Stomach (tissue), 9 donors: ENCODE data around the gene SYT2. TPM values are rescaled to one million over a fixed set of nuclear protein-coding genes. Genes with fewer than 3 reads are reported as not detected.
A peak's percentile ranks its signal among the peaks of the same experiment; 100 is the strongest.
"Not testable (repeated sequence)": the region's sequence is repeated elsewhere in the genome, so short reads cannot be mapped to it uniquely, and the experiment has no call there.

ENCODE experiments used
- DNase-seq, 2 donors: peaks; one replicate each; pipeline versions ENCODE4 v3.0.0 to v3.0.0-alpha.2; 2013 to 2019
- H3K27ac ChIP-seq, 5 donors: fragments of 200-600 bp in 4 of 5; sonication (generic) in 4 of 5; one replicate each; pipeline ENCODE4 v1.5.1; 2013 to 2019; ENCODE audit warnings: mild to moderate bottlenecking in 1 of 5, moderate library complexity in 1 of 5
- H3K27me3 ChIP-seq, 3 donors: fragments of 200-600 bp; sonication (generic); one replicate each; pipeline ENCODE4 v1.5.1; 2017 to 2019; ENCODE audit warnings: mixed run types in 1 of 3
- H3K36me3 ChIP-seq, 4 donors: fragments of 200-600 bp; sonication (generic); 1 replicate in 3 of 4; 2 replicates in 1 of 4; pipeline ENCODE4 v1.5.1; 2016 to 2019
- H3K4me1 ChIP-seq, 4 donors: fragments of 200-600 bp; sonication (generic); one replicate each; pipeline ENCODE4 v1.5.1; 2016 to 2019
- H3K4me3 ChIP-seq, 4 donors: fragments of 200-600 bp; sonication (generic) in 3 of 4; one replicate each; pipeline ENCODE4 v1.5.1; 2016 to 2019; ENCODE audit warnings: mild to moderate bottlenecking in 1 of 4
- H3K9me3 ChIP-seq, 4 donors: fragments of 200-600 bp; sonication (generic); one replicate each; pipeline ENCODE4 v1.5.1; 2016 to 2019
- CTCF ChIP-seq, 7 experiments: fragments of 450-650 bp in 4 of 7; fragments of 200-600 bp in 3 of 7; sonication (generic) in 3 of 7; IDR thresholded peaks; one replicate each; pipeline ENCODE4 v1.5.1; 2016 to 2019; ENCODE audit warnings: antibody characterized with exemption in 7 of 7, control low read depth in 2 of 7, mild to moderate bottlenecking in 1 of 7
- EP300 ChIP-seq: sonication (generic); formaldehyde crosslinking; IDR thresholded peaks from one replicate; pipeline ENCODE4 v1.6.1; 2017; ENCODE audit warnings: antibody characterized with exemption
- POLR2A ChIP-seq, 4 donors: fragments of 450-650 bp; IDR thresholded peaks; one replicate each; pipeline ENCODE4 v1.6.1; 2016; ENCODE audit warnings: antibody characterized with exemption in 4 of 4, control low read depth in 2 of 4, mild to moderate bottlenecking in 1 of 4, moderate library complexity in 1 of 4
- POLR2AphosphoS5 ChIP-seq, 3 donors: sonication (generic); formaldehyde crosslinking; IDR thresholded peaks; one replicate each; pipeline ENCODE4 v1.6.1; 2016; ENCODE audit warnings: antibody characterized with exemption in 3 of 3
- WGBS, 5 donors: extraction: QIAGEN DNeasy Blood & Tissue Kit in 3 of 5; methylation state at CpG; one replicate each; pipeline versions ENCODE4 v1.1.5 to v1.1.7; 2013 to 2018; 5-methylcytosine and 5-hydroxymethylcytosine counted together
- intact Hi-C: fragments of 100-400 bp; cut with DNase I; formaldehyde crosslinking; loops from one replicate; pipeline ENCODE4 v1.15.1; 2023; ENCODE audit warnings: low total_unique reads
- polyA plus RNA-seq, 3 donors: library from polyadenylated mRNA; stranded (reverse); fragments of 200-250 nt; gene quantifications; one replicate each; pipeline ENCODE4 v1.2.3, GENCODE V29; 2013
- total RNA-seq, 5 donors: library from RNA; depleted of rRNA; stranded (reverse); fragments of >200 nt; gene quantifications; one replicate each; pipeline versions ENCODE4 v1.1.0 to v1.2.3, GENCODE V29; 2014 to 2016
- donor health status: healthy with polysubstance abuse.
- donor health status: Bipolar disorder and iron deficiency.
- donor health status: healthy.

The SYT2 gene
- total and polyA plus RNA-seq, 8 donors: 0.18 to 0.29 TPM; not detected in 6

GRCh38 chr1:202632241-202632640, 78.0 kb downstream of the SYT2 start:
- TF ChIP-seq EP300 (no peak), CTCF (IDR thresholded peaks at IDR 0.05) (no peak), POLR2A (IDR thresholded peaks at IDR 0.05) (no peak), POLR2AphosphoS5 (IDR thresholded peaks at IDR 0.05) (no peak)
- Histone ChIP-seq H3K4me1 (peaks cover 0 to 9% (median 0%) of the 10 kb centered on the region in 4 donors), H3K9me3 (no peaks in the 10 kb centered on the region), H3K27me3 (peaks cover 0 to 90% (median 0%) of the 10 kb centered on the region in 3 donors), H3K4me3 (no peak overlapping the region), H3K27ac (no peak overlapping the region), H3K36me3 (no peaks in the 10 kb centered on the region)
- intact Hi-C loops: no loop called here
- no peak for DNase-seq
- 86 to 90% (median 89%) methylated on average over 10 of the region's 10 CpGs for WGBS, 5 donors

GRCh38 chr1:202631076-202631923, 79.0 kb downstream of the SYT2 start:
- no peak for DNase-seq
- Histone ChIP-seq H3K27me3 (peaks cover 0 to 90% (median 0%) of the 10 kb centered on the region in 3 donors), H3K36me3 (no peaks in the 10 kb centered on the region), H3K9me3 (no peaks in the 10 kb centered on the region), H3K4me1 (peaks cover 0 to 9% (median 0%) of the 10 kb centered on the region in 4 donors), H3K4me3 (no peak overlapping the region), H3K27ac (no peak overlapping the region)
- 65 to 73% (median 71%) methylated on average over 10 to 11 of the region's 11 CpGs for WGBS, 5 donors
- intact Hi-C loops: no loop called here
- TF ChIP-seq POLR2AphosphoS5 (IDR thresholded peaks at IDR 0.05) (no peak), POLR2A (IDR thresholded peaks at IDR 0.05) (no peak), CTCF (IDR thresholded peaks at IDR 0.05) (no peak), EP300 (no peak)

GRCh38 chr1:202630541-202630940, 79.7 kb downstream of the SYT2 start:
- intact Hi-C loops: no loop called here
- Histone ChIP-seq H3K36me3 (no peaks in the 10 kb centered on the region), H3K4me1 (peaks cover 0 to 13% (median 3%) of the 10 kb centered on the region in 4 donors), H3K4me3 (no peak overlapping the region), H3K27me3 (peaks cover 0 to 87% (median 0%) of the 10 kb centered on the region in 3 donors), H3K27ac (no peak overlapping the region), H3K9me3 (no peaks in the 10 kb centered on the region)
- WGBS, 5 donors: 82 to 87% (median 84%) methylated on average over 5 to 6 of the region's 6 CpGs
- no peak for DNase-seq
- TF ChIP-seq EP300 (no peak), POLR2A (IDR thresholded peaks at IDR 0.05) (no peak), POLR2AphosphoS5 (IDR thresholded peaks at IDR 0.05) (no peak), CTCF (IDR thresholded peaks at IDR 0.05) (no peak)

GRCh38 chr1:202630096-202630495, 80.2 kb downstream of the SYT2 start:
- H3K36me3 ChIP-seq, H3K4me3 ChIP-seq, H3K9me3 ChIP-seq, H3K27ac ChIP-seq, DNase-seq, intact Hi-C loops: not testable (repeated sequence)
- 82 to 92% (median 85%) methylated on average over 6 of the region's 6 CpGs for WGBS, 5 donors
- Histone ChIP-seq H3K4me1 (peaks cover 0 to 17% (median 6%) of the 10 kb centered on the region in 4 donors), H3K27me3 (peaks cover 0 to 86% (median 0%) of the 10 kb centered on the region in 3 donors)

- WGBS, 5 donors: 60 to 86% (median 74%) methylated on average over 2 of the region's 2 CpGs
- H3K4me3 ChIP-seq, H3K9me3 ChIP-seq, intact Hi-C loops, H3K27ac ChIP-seq, H3K36me3 ChIP-seq: not testable (repeated sequence)
- peak in 1 of 2 donors; percentile 33 for DNase-seq
- Histone ChIP-seq H3K4me1 (peaks cover 0 to 17% (median 6%) of the 10 kb centered on the region in 4 donors), H3K27me3 (peaks cover 0 to 83% (median 0%) of the 10 kb centered on the region in 3 donors)
These were observed 80.9 kb downstream of the SYT2 start for GRCh38 chr1:202629257-202629811.
